Middle frontal gyrus (tissue), 1 donor: ENCODE results near the gene ARHGAP18.
"Not testable (repeated sequence)": the region's sequence is repeated elsewhere in the genome, so short reads cannot be mapped to it uniquely, and the experiment has no call there.

Experiments
- DNase-seq: peaks from one replicate; pipeline ENCODE4 v3.0.0-alpha.2; 2015; ENCODE audit warnings: low spot score; ENCODE audit errors: extremely low spot score

ARHGAP18 gene

DNA sequence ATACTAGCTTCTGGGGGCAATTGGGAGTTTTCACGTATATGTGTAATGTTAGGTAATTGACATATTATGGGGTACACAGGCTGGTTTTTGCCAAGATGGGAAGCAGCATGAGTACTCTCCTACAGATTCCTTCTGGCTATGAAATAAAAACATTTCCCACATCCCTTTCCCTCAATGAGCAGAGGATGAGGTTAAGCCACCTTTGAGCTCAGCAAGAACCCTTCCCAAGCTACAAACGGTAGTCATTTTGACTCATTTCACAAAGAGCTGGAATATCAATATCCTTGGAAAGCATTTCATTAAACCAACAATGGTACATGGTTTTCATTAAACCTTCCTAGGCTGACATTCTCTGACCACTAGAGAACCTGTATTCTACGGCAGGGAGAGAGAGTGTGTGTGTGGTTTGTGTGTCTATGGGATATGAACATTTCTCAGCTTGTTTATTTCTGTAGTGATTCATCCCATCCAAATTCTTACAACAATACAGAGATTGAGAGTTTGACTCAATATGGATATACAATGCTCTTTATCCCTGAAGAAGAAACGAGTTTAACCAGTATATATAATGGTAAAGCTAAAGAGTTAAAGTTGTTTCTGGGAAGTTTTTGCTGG is 119.5 kb downstream of the ARHGAP18 start:
- no peak for DNase-seq

GRCh38 chr6:129586815-129587214 is 123.2 kb downstream of the ARHGAP18 start:
- DNase-seq = no peak

DNA sequence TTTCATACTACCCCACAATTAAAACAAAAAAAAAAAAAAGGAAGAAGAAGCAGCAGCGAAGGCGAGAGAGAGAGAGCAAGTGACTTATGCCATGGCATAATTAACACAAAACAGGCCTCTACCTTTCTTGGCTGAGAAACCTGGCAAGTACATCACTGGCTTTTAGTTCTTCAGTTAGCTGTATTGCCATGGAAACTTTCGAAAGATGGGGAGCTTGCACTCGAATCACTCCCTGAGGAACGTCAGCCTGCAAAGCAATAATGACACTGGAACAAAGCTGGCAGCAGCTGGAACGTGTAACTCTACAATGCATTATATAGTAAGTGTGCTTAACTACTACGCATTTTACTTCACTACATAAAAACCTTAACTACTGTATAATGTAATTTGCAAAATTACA is 126.1 kb downstream of the ARHGAP18 start:
- no peak for DNase-seq

DNA sequence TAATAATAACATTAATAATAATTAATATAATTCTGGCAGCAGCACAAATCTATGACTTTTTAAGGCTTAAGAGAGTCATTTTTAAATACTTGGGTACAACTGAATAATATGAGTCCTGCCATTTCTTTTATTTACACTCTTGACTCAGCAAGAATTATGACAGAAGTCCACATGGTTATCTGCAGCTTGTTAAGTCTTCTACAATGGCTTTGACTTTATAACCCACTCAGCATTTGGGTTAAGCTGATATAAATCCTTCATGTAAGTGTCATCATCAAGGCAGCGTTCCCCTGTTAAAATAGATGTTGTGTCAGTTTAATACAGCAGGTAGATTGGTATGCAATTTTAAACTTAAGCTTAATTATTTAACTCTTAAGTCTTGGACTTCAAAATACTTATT is 131.7 kb downstream of the ARHGAP18 start:
- no peak for DNase-seq

- DNase-seq = no peak
Observed at GRCh38 chr6:129577691-129578090, 132.3 kb downstream of the ARHGAP18 start.

DNA sequence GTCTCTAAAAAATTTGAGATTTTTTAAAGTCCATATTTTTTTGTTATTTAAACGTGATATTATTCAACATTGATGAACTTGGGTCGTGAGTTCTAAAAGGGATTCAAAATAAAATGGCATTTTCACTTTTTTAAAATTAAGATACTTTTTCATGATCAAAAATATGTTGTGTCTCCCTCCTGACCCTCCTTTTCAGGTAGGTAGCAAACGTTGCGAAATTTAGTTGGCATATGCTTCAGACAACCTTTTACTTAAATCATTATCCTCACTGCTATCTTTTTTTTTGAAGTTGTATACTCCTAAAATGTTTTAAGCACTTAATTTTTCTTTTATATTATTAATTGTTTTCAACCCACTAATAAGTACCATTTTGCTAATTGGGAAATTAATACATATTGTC is 133.5 kb downstream of the ARHGAP18 start:
- no peak for DNase-seq

DNA sequence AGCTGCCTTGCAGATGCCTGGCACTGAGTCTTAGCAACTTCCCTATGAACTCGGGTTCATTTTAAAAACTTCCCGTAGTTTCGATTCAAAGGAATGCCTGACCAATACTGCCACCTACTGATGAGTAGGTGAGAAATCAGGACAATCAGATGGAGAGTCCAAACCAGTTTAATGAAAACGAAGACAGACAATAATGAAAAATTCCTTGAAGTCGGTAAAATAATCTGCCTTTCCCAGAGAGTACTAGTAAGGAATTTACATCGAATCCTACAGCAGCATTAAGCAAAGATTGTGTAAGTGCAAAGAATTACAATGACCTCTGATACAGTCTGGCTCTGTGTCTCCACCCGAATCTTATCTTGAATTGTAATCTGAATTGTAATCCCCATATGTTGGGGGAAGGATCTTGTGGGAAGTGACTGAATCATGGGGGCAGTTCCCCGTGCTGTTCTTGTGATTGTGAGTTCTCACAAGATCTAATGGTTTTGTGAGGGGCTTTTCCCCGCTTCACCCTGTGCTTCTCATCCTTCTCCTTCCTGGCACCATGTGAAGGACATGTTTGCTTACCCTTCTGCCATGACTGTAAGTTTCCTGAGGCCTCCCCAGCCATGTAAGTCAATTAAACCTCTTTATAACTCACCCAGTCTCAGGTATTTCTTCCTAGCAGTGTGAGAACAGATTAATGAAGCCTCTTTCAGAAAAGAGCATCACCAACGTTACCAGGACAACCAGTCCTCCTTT is 134.4 kb downstream of the ARHGAP18 start:
- DNase-seq = no peak

DNA sequence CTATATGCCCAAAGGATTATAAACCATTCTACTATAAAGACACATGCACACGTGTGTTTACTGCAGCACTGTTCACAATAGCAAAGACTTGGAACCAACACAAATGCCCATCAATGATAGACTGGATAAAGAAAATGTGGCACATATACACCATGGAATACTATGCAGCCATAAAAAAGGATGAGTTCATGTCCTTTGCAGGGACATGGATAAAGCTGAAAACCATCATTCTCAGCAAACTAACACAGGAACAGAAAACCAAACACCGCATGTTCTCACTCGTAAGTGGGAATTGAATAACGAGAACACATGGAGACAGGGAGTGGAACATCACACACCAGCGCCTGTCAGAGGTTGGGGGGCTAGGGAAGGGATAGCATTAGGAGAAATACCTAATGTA is 135.4 kb downstream of the ARHGAP18 start:
- DNase-seq = not testable (repeated sequence)

DNA sequence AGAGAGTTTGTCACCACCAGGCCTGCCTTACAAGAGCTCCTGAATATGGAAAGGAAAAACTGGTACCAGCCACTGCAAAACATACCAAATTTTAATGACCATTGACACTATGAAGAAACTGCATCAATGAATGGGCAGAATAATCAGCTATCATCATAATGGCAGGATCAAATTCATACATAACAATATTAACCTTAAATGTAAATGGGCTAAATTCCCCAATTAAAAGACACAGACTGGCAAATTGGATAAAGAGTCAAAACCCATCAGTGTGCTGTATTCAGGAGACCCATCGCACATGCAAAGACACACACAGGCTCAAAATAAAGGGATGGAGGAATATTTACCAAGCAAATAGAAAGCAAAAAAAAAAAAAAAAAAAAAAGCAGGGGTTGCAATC is 139.0 kb downstream of the ARHGAP18 start:
- DNase-seq = not testable (repeated sequence)

DNA sequence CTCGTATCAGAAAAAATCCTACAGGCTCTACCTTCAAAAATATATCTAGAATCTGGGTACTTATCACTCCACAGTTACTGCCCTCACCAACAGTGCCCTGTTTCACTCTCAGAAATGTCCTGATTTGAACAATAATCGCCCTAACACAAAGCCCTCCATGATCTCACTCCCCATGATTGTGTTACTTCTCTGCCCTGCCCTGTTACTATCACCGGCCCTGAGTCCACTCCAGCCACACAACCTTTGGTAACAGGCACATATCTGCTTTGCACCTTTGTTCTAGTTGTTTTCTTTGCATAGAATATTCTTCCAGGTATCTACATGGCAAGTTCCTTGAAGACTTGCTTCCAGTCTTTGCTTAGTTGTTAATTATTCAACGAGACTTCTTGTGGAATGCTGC is 142.0 kb downstream of the ARHGAP18 start:
- DNase-seq = no peak

DNA sequence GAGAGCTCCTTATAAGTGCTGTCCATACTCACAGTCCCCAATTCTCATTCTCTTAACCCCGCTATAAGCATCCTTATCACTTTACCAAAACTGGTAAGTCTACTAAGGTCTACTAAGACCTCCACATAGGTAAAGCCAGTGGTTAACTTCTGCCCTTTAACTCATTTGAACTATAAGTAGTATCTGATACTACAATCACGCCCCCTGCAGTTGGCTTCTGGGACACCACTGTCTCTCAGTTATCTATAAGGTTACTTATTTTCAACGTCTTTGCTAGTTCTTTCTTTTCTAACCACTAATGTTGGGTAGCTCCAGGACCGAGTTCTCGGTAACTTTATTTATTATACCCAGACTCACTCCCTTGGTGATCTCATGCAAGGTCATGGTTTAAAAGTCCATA is 142.6 kb downstream of the ARHGAP18 start:
- DNase-seq = no peak

DNA sequence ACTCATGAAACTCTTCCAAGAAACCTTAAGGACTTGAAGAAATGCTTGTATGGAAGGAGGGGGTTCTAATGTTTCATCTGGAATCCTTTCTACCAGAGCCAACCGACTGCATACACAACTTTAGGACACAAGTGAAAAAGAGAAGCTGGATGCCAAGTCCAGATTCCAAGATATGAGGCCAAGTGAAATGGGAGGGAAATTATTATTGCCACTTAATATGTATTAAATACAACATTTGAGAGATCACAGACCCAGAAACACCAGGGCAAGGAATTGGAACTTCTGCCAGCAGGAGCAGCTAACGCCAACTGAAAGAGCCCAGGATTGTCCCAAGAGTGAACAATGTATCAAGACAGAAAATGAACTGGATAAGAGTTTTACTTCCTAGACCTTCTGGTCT is 144.2 kb downstream of the ARHGAP18 start:
- no peak for DNase-seq

DNA sequence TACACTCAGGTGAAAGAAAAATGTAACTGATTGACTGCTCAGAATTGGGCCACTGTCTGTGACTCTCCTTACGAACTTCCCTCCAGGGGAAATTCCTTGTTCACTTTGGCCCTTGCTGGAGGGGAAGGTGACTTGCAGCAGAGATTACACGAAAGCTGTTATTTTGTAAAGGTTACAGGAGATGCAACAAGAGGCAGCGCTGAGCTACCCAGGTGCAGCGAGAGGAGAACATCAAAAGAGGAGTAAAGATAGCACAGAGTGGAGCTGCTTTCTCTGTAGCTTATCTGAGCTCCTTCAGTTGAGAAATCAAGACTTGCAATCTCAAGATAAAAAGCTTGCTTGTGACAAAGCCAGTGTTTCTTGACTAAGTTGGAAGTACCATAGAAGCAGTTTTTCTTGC is 144.6 kb downstream of the ARHGAP18 start:
- DNase-seq = no peak

GRCh38 chr6:129558248-129558647 is 151.7 kb downstream of the ARHGAP18 start:
- no peak for DNase-seq

DNA sequence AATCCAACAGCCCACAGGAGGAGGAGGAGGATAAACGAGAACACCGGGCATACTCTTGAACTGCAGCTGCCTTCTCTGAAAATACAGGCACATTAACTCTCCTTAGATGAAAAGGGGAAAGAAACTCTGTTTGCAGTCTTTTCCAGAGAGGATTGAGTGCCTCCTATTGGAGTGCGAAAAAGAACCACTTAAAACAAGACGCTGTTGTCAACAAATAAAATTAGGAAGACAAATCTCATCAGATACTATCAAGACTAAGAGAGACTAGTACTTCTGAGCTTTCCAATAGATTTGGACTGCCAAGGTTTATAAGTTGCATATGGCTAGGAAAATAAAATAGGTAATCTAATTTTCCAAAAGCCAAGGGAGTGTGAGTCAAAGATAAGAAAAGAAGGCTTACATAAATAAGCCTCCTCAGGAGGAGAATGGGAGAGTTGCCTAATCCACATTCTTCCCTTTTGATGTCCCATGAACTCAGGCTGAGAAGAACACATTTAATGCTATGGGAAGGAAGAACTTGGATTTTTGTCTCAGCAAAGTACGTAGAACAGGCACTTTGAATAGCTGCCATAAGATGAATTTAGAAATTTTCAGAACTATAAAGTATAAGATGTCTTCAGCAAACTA is 154.7 kb downstream of the ARHGAP18 start:
- DNase-seq = no peak

GRCh38 chr6:129552413-129552812 is 157.6 kb downstream of the ARHGAP18 start:
- no peak for DNase-seq

DNA sequence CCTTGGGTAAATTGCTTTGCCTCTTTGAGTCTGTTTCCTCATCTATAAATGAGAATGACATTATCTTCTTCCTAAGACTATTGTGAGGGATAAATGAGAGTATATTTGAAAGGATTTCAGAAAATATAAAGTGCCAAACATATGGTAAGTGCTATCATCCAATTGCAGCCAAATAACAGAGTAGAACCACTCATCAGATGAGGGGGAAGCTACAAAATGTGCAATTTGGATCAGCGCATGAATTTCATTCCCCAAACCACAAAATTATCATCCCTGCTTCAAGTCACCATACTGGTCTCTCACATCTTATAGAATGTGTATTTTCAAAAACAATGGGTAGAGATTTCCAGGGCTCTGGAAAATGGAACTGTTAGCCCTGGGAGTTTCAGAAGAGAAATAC is 158.5 kb downstream of the ARHGAP18 start:
- no peak for DNase-seq

DNA sequence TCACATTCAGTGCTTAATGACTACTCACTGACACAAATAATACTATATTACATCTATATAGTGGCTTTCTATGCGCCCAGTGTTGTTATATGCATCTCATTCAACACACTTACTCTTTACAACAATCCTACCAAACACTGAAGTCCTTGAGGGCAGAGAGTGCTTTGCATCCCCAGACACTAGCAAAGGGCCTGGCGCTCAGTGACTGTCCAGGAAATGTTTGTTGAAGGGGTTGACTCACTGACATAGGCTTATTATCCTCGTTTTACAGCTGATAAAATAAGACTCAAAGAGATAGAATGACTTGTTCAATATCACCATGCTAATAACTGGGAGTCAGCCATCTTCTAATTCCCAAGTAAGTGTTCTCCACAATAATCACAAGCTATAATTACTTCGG is 163.3 kb downstream of the ARHGAP18 start:
- no peak for DNase-seq

DNA sequence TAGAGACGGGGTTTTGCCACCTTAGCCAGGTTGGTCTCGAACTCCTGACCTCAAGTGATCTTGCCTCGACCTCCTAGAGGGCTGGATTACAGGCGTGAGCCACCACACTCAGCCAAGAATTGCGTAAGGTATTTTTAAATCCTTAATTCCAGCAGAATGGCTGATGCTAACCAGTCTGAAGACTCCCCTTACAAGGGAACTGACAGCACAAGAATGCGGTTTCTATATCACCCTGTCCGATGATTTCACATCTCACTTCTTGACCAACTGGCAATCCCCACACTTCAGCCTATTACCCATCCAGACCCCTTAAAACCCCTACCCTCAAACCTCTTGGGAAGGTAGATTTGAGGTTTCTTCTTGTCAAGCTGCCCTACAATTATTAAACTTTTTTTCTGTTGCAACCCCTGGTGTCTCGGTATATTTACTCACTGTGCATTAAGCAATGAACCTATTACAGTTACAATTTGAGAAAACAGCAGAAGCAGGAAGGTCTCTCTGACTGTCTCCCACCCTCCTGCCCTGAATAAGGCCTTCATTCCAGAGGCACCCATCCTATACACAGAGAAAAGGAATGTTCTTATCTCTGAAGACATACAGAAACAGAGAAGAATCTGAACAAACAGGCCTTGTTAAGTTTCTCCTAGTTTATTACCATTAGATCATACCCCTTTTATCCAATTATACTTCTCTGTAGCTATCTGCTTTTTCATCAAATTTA is 164.9 kb downstream of the ARHGAP18 start:
- no peak for DNase-seq

DNA sequence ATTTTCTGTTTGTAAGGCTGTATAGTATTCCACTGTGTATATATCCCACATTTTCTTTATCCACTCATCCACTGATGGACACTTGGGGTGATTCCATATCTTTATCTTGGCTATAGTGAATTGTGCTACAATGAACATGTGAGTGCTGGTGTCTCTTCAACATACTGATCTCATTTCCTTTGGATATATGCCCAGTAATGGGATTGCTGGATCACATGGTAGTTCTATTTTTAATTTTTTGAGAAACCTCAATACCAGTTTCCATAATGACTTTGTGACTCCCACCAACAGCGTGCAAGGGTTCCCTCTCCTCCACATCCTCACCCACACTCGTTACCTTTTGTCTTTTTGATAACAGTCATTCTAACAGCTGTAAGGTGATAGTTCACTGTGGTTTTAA is 166.0 kb downstream of the ARHGAP18 start:
- DNase-seq = no peak

DNA sequence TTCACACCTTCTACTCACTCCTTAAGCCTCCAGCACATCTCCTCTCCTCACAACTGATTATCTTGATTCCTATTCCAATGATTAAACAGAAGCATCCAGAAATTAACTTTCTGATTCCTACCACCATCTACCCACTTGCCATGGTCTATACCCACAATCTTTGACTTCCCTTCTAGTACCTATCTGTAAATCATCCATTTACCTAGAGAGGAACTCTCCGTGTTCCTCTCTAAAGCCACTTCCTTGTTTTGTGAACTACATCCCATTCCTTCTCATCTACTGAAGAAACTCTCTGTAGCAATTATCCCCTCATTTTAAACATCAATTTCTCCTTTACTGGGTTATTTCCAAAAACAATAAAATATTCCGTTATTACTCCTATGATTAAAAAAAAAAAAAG is 167.3 kb downstream of the ARHGAP18 start:
- no peak for DNase-seq

- no peak for DNase-seq
Observed at GRCh38 chr6:129539032-129539431, 170.9 kb downstream of the ARHGAP18 start.
